ENCODE results near the gene UQCRQ.

DNA sequence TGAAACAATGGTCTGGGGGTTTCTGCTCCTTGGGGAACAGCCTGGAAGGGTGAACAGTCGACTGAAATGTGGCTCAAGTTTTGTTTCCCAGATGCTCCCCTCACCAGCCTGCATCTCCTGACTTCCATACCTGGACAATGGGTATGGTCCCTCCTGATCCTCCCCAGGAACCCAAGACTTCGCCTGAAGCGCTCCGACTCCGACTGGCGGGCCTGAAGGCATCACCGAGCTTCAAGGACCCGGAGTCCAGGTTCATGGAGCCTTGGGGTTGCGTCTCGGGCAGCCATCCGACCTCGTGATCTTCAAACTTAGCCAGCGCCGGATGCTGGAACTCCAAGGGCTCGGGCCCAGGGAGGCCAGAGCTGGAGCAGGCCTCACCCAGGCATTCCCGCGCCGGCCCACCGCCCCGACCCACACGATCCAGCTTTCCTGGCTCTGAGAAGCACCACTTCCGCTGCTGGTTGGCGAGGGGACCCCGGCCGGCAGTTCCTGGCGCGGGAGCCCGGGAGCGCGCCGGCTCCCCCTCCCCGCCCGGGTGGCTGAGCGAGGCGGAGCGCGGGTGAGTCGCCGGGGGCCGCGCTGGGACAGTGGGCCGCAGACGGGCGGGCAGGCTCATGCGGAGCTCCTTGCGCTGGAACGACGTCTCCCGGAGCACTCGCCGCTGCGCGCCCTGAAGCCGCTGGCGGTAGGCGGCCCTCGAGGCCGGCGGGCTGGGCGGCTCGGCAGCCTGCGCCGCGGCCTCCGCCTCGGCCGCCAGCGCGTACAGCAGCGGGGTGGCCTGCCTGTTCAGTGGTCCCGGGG, 41.2 kb upstream of the UQCRQ start:
- TF ChIP-seq, protein P1, sequence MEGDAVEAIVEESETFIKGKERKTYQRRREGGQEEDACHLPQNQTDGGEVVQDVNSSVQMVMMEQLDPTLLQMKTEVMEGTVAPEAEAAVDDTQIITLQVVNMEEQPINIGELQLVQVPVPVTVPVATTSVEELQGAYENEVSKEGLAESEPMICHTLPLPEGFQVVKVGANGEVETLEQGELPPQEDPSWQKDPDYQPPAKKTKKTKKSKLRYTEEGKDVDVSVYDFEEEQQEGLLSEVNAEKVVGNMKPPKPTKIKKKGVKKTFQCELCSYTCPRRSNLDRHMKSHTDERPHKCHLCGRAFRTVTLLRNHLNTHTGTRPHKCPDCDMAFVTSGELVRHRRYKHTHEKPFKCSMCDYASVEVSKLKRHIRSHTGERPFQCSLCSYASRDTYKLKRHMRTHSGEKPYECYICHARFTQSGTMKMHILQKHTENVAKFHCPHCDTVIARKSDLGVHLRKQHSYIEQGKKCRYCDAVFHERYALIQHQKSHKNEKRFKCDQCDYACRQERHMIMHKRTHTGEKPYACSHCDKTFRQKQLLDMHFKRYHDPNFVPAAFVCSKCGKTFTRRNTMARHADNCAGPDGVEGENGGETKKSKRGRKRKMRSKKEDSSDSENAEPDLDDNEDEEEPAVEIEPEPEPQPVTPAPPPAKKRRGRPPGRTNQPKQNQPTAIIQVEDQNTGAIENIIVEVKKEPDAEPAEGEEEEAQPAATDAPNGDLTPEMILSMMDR (IDR thresholded peaks at IDR 0.05), result no peak
- TF ChIP-seq POLR2A (IDR thresholded peaks at IDR 0.05), result no peak

Data from upper lobe of left lung (tissue), 4 donors.